ENCODE measurements around the gene PDE4D.

Gene PDE4D

DNA sequence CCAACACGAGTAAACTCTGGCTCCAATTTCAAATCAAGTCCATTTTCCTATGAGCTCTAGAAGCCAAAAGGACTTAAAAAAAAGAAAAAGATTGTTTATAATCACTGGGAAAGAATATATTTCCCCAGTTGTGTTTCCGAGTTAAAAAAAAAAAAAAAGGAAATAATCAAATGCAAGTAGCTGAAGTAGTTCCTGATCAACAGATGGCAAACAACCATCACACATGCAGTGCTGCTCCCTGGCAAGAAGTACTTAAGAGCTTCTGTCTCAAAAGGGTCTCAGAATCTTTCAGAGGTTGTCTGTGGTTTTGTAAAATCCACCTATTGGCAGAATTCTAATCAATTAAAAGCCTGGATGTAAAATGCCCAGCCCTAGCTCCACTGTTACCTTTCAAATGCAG lies 922.8 kb downstream of the PDE4D start:
- no peaks in the 10 kb centered on the region for H3K27me3 ChIP-seq (ENCODE audit: control insufficient read depth in 3 of 3, insufficient read depth in 3 of 3, low read depth in 1 of 3, low read length in 3 of 3)
- no peak overlapping the region for H3K9ac ChIP-seq (ENCODE audit: low read depth, low read length, poor library complexity)
- H2BK15ac ChIP-seq (ENCODE audit: low read length) = no peak overlapping the region
- H2AFZ ChIP-seq (ENCODE audit: low read length) = no peak overlapping the region
- no peak overlapping the region for H3K23ac ChIP-seq (ENCODE audit: low read depth, low read length, poor library complexity)
- H3K36me3 ChIP-seq (replicated peaks in 1 of 2; ENCODE audit: control insufficient read depth in 2 of 2, insufficient read depth in 2 of 2, low read length in 2 of 2) = peaks cover 0 to 35% of the 10 kb centered on the region in 2 donors
- DNase-seq (ENCODE audit: low spot score) = no peak
- no peak overlapping the region for H2BK12ac ChIP-seq (ENCODE audit: low read length)
- H2AK5ac ChIP-seq (ENCODE audit: low read depth, low read length) = no peak overlapping the region
- no peak overlapping the region for H4K91ac ChIP-seq (ENCODE audit: low read depth, low read length, poor library complexity)
- no peaks in the 10 kb centered on the region for H3K9me3 ChIP-seq (replicated peaks in 1 of 2; ENCODE audit: control insufficient read depth in 2 of 2, insufficient read depth in 1 of 2, low read depth in 1 of 2, low read length in 2 of 2)
- no peaks in the 10 kb centered on the region for H3K79me1 ChIP-seq (ENCODE audit: low read depth, low read length)
- no peak overlapping the region for H2BK120ac ChIP-seq (ENCODE audit: low read depth, low read length)
- H3K4ac ChIP-seq (ENCODE audit: low read length) = no peak overlapping the region
- no peak overlapping the region for H3K4me2 ChIP-seq (ENCODE audit: insufficient read depth, low read length, poor library complexity, severe bottlenecking)
- no peaks in the 10 kb centered on the region for H3K4me1 ChIP-seq (ENCODE audit: control insufficient read depth in 2 of 2, insufficient read depth in 1 of 2, low read depth in 1 of 2, low read length in 2 of 2)
- no peak overlapping the region for H3K27ac ChIP-seq (replicated peaks; ENCODE audit: low read length)
- H2BK5ac ChIP-seq (ENCODE audit: low read length) = no peak overlapping the region
- H3K18ac ChIP-seq (ENCODE audit: low read length) = no peak overlapping the region
- no peak overlapping the region for H3K14ac ChIP-seq (ENCODE audit: low read length)
- H4K8ac ChIP-seq (ENCODE audit: low read depth, low read length) = no peak overlapping the region
- H3K4me3 ChIP-seq (ENCODE audit: low read length in 2 of 2) = no peak overlapping the region
- WGBS, 2 donors (ENCODE audit: extremely low coverage in 2 of 2, insufficient read length in 2 of 2, insufficient replicate concordance in 1 of 2) = no CpG with 5 or more reads among the region's 2 CpGs

GRCh38 chr5:58969795-58970194 lies 923.7 kb downstream of the PDE4D start:
- WGBS, 2 donors (ENCODE audit: extremely low coverage in 2 of 2, insufficient read length in 2 of 2, insufficient replicate concordance in 1 of 2) = no CpG with 5 or more reads among the region's 2 CpGs
- no peak for DNase-seq (ENCODE audit: low spot score)
- no peaks in the 10 kb centered on the region for H3K27me3 ChIP-seq (ENCODE audit: control insufficient read depth in 3 of 3, insufficient read depth in 3 of 3, low read depth in 1 of 3, low read length in 3 of 3)

DNA sequence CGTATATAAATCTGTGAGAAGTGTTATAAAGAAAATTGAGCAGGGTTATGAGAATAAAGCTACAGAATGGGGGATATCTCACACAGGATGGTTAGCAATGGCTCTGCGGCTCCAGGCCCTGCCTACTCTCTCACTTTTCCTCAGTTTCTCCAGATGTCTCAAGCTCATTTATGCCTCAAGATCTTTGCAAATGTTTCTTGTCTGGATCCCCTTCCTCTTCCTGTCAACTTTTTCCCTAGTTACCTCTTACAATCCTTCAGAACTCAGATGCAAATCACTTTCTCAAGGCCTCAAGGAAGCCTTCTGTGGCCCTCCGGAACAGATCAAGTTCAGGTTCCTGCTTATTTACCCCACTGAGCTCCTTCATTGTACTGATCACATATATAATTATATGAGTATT lies 924.3 kb downstream of the PDE4D start:
- H2BK120ac ChIP-seq (ENCODE audit: low read depth, low read length) = no peak overlapping the region
- no peak overlapping the region for H4K8ac ChIP-seq (ENCODE audit: low read depth, low read length)
- no peak overlapping the region for H2AFZ ChIP-seq (ENCODE audit: low read length)
- H3K23ac ChIP-seq (ENCODE audit: low read depth, low read length, poor library complexity) = no peak overlapping the region
- no peak overlapping the region for H3K18ac ChIP-seq (ENCODE audit: low read length)
- H3K27me3 ChIP-seq (ENCODE audit: control insufficient read depth in 3 of 3, insufficient read depth in 3 of 3, low read depth in 1 of 3, low read length in 3 of 3) = no peaks in the 10 kb centered on the region
- H3K9ac ChIP-seq (ENCODE audit: low read depth, low read length, poor library complexity) = no peak overlapping the region
- H3K4me2 ChIP-seq (ENCODE audit: insufficient read depth, low read length, poor library complexity, severe bottlenecking) = no peak overlapping the region
- H3K27ac ChIP-seq (replicated peaks; ENCODE audit: low read length) = no peak overlapping the region
- no peak overlapping the region for H2BK12ac ChIP-seq (ENCODE audit: low read length)
- H3K14ac ChIP-seq (ENCODE audit: low read length) = no peak overlapping the region
- no peak overlapping the region for H3K4ac ChIP-seq (ENCODE audit: low read length)
- H3K9me3 ChIP-seq (replicated peaks in 1 of 2; ENCODE audit: control insufficient read depth in 2 of 2, insufficient read depth in 1 of 2, low read depth in 1 of 2, low read length in 2 of 2) = no peaks in the 10 kb centered on the region
- DNase-seq (ENCODE audit: low spot score) = no peak
- H2BK15ac ChIP-seq (ENCODE audit: low read length) = no peak overlapping the region
- no peak overlapping the region for H3K4me3 ChIP-seq (ENCODE audit: low read length in 2 of 2)
- H3K79me1 ChIP-seq (ENCODE audit: low read depth, low read length) = no peaks in the 10 kb centered on the region
- H4K91ac ChIP-seq (ENCODE audit: low read depth, low read length, poor library complexity) = no peak overlapping the region
- no peaks in the 10 kb centered on the region for H3K4me1 ChIP-seq (ENCODE audit: control insufficient read depth in 2 of 2, insufficient read depth in 1 of 2, low read depth in 1 of 2, low read length in 2 of 2)
- WGBS, 2 donors (ENCODE audit: extremely low coverage in 2 of 2, insufficient read length in 2 of 2, insufficient replicate concordance in 1 of 2) = no CpG with 5 or more reads among the region's 3 CpGs
- peaks cover 0 to 20% of the 10 kb centered on the region in 2 donors for H3K36me3 ChIP-seq (replicated peaks in 1 of 2; ENCODE audit: control insufficient read depth in 2 of 2, insufficient read depth in 2 of 2, low read length in 2 of 2)
- H2BK5ac ChIP-seq (ENCODE audit: low read length) = no peak overlapping the region
- H2AK5ac ChIP-seq (ENCODE audit: low read depth, low read length) = no peak overlapping the region

More at GRCh38 chr5:58969795-58970194, 923.7 kb downstream of the PDE4D start:
- H2BK5ac ChIP-seq (ENCODE audit: low read length) = no peak overlapping the region
- H4K91ac ChIP-seq (ENCODE audit: low read depth, low read length, poor library complexity) = no peak overlapping the region
- H3K27ac ChIP-seq (replicated peaks; ENCODE audit: low read length) = no peak overlapping the region
- H2AK5ac ChIP-seq (ENCODE audit: low read depth, low read length) = no peak overlapping the region
- no peak overlapping the region for H3K4ac ChIP-seq (ENCODE audit: low read length)
- no peak overlapping the region for H3K9ac ChIP-seq (ENCODE audit: low read depth, low read length, poor library complexity)
- H2BK120ac ChIP-seq (ENCODE audit: low read depth, low read length) = no peak overlapping the region
- no peaks in the 10 kb centered on the region for H3K79me1 ChIP-seq (ENCODE audit: low read depth, low read length)
- H2BK12ac ChIP-seq (ENCODE audit: low read length) = no peak overlapping the region
- H3K9me3 ChIP-seq (replicated peaks in 1 of 2; ENCODE audit: control insufficient read depth in 2 of 2, insufficient read depth in 1 of 2, low read depth in 1 of 2, low read length in 2 of 2) = no peaks in the 10 kb centered on the region
- peaks cover 0 to 25% of the 10 kb centered on the region in 2 donors for H3K36me3 ChIP-seq (replicated peaks in 1 of 2; ENCODE audit: control insufficient read depth in 2 of 2, insufficient read depth in 2 of 2, low read length in 2 of 2)
- H3K18ac ChIP-seq (ENCODE audit: low read length) = no peak overlapping the region
- H2BK15ac ChIP-seq (ENCODE audit: low read length) = no peak overlapping the region
- no peak overlapping the region for H3K4me2 ChIP-seq (ENCODE audit: insufficient read depth, low read length, poor library complexity, severe bottlenecking)
- no peak overlapping the region for H2AFZ ChIP-seq (ENCODE audit: low read length)
- no peaks in the 10 kb centered on the region for H3K4me1 ChIP-seq (ENCODE audit: control insufficient read depth in 2 of 2, insufficient read depth in 1 of 2, low read depth in 1 of 2, low read length in 2 of 2)
- no peak overlapping the region for H4K8ac ChIP-seq (ENCODE audit: low read depth, low read length)
- no peak overlapping the region for H3K14ac ChIP-seq (ENCODE audit: low read length)
- no peak overlapping the region for H3K4me3 ChIP-seq (ENCODE audit: low read length in 2 of 2)
- H3K23ac ChIP-seq (ENCODE audit: low read depth, low read length, poor library complexity) = no peak overlapping the region

- Histone ChIP-seq H3K4me2 (ENCODE audit: insufficient read depth, low read length, poor library complexity, severe bottlenecking) (no peak overlapping the region), H3K36me3 (replicated peaks in 1 of 2; ENCODE audit: control insufficient read depth in 2 of 2, insufficient read depth in 2 of 2, low read length in 2 of 2) (peaks cover 0 to 11% of the 10 kb centered on the region in 2 donors), H3K9me3 (replicated peaks in 1 of 2; ENCODE audit: control insufficient read depth in 2 of 2, insufficient read depth in 1 of 2, low read depth in 1 of 2, low read length in 2 of 2) (no peaks in the 10 kb centered on the region), H3K23ac (ENCODE audit: low read depth, low read length, poor library complexity) (no peak overlapping the region), H3K18ac (ENCODE audit: low read length) (no peak overlapping the region), H3K4me3 (ENCODE audit: low read length in 2 of 2) (no peak overlapping the region), H2BK15ac (ENCODE audit: low read length) (no peak overlapping the region), H4K91ac (ENCODE audit: low read depth, low read length, poor library complexity) (no peak overlapping the region), H3K14ac (ENCODE audit: low read length) (no peak overlapping the region), H2BK120ac (ENCODE audit: low read depth, low read length) (no peak overlapping the region), H2BK12ac (ENCODE audit: low read length) (no peak overlapping the region), H2AFZ (ENCODE audit: low read length) (no peak overlapping the region), H2AK5ac (ENCODE audit: low read depth, low read length) (no peak overlapping the region), H2BK5ac (ENCODE audit: low read length) (no peak overlapping the region), H3K4ac (ENCODE audit: low read length) (no peak overlapping the region), H3K79me1 (ENCODE audit: low read depth, low read length) (no peaks in the 10 kb centered on the region), H3K4me1 (ENCODE audit: control insufficient read depth in 2 of 2, insufficient read depth in 1 of 2, low read depth in 1 of 2, low read length in 2 of 2) (no peaks in the 10 kb centered on the region), H3K27me3 (ENCODE audit: control insufficient read depth in 3 of 3, insufficient read depth in 3 of 3, low read depth in 1 of 3, low read length in 3 of 3) (no peaks in the 10 kb centered on the region), H3K27ac (replicated peaks; ENCODE audit: low read length) (no peak overlapping the region), H3K9ac (ENCODE audit: low read depth, low read length, poor library complexity) (no peak overlapping the region), H4K8ac (ENCODE audit: low read depth, low read length) (no peak overlapping the region)
- WGBS, 2 donors (ENCODE audit: extremely low coverage in 2 of 2, insufficient read length in 2 of 2, insufficient replicate concordance in 1 of 2) = no CpG with 5 or more reads among the region's 3 CpGs
- DNase-seq (ENCODE audit: low spot score) = no peak
Observed at GRCh38 chr5:58968350-58968749, 925.2 kb downstream of the PDE4D start.
